ENCODE data around the gene PEF1.

GRCh38 chr1:31602081-31602480 is 42.6 kb downstream of the PEF1 start:
- TF ChIP-seq CTBP1 (IDR thresholded peaks at IDR 0.05; ENCODE audit: borderline replicate concordance) (no peak), NFRKB (IDR thresholded peaks at IDR 0.05) (no peak), HDGF (IDR thresholded peaks at IDR 0.05; ENCODE audit: borderline replicate concordance) (no peak), SP1 (IDR thresholded peaks at IDR 0.05) (no peak)
